HG03103 (cell line): ENCODE results near the gene C12orf57.

Source experiments
- ATAC-seq: cut with Tn5 transposase; IDR thresholded peaks from one replicate; pipeline ENCODE4 v1.9.1; 2021; ENCODE audit warnings: low read depth; ENCODE audit not compliant: unreplicated experiment

The C12orf57 gene

DNA sequence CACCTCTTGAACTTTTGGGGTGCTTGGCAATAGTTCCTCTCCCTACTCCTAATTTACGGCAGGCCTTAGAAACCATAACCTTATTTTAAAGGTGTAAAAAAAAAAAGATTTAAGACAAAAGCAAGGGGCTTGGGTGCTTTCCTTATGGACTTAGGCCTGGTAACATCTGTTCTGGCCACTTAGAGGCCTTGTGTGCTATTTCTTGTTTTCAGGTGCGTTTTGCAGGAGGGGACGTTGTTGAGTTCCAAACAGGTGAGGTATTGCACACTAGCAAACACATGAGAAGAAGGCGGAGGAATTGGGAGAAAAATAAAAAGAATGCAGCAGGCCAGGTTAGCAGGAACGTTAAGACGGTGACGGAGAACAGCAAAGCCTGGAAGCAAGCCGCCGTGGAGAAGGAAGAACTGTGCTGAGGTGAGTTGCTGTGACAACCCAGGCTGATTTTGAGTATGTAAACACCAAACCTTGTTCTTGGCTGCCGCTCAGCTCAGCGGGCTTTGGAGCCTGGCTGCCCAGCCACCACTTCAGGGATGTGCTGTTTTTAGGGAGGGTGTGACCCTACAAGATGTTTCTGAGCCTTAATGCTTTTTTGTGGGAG is 44.2 kb downstream of the C12orf57 start:
- ATAC-seq: no peak
